Measurements from ENCODE around the gene NDUFV3. TPM values are rescaled to one million over a fixed set of nuclear protein-coding genes. Genes with fewer than 3 reads are reported as not detected.

NDUFV3 gene
- total and polyA plus RNA-seq, 2 of the 8 experiments (the other 6 are each of a cell fraction or from before 2014, with no cell fraction given) = 17.0 to 44.4 TPM

- no peak for TF ChIP-seq SP4 (IDR thresholded peaks at IDR 0.05; ENCODE audit: low read length)
- TF ChIP-seq KDM5A (IDR thresholded peaks at IDR 0.05; ENCODE audit: low read length) = no peak
Measured at GRCh38 chr21:42861311-42861847, 31.7 kb upstream of the NDUFV3 start (continued).

All from H1 (cell line).